Measurements from ENCODE around the gene ANK3. TPM values are rescaled to one million over a fixed set of nuclear protein-coding genes. Genes with fewer than 3 reads are reported as not detected.

The ANK3 gene
- total and polyA plus RNA-seq, 10 donors: 2.0 to 133 (median 62.9) TPM

DNA sequence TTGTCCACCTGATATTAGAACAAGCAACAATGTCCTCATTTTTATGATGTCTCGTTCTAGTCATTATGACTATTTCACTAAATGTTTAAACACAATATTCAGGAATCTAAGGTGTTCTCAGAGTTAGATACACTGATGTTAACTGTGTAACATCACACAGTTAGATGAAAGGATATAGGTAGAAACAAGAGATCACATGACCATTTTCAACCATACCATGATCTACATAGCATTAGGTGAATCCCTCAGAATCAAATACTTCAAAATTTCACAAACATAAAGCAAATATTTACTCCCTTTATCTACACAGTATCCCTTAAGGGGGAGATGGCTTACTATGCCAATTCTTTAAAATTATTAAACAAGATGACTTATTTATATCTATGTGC, 90.3 kb downstream of the ANK3 start:
- intact Hi-C loops (cut with DNase I; ENCODE audit: low total_unique reads): no loop called here
- Histone ChIP-seq H3K36me3 (no peaks in the 10 kb centered on the region), H3K9me3 (no peaks in the 10 kb centered on the region), H3K4me3 (peak overlapping the region in 2 of 8 donors; percentile 0 to 12), H3K27ac (peak overlapping the region in 4 of 8 donors; percentile 6 to 63 (median 53)), H3K27me3 (replicated peaks in 1 of 7) (no peaks in the 10 kb centered on the region), H3K4me1 (no peaks in the 10 kb centered on the region)
- WGBS, 5 donors: 84 to 89% (median 87%) methylated on average over 1 of the region's 1 CpG
- TF ChIP-seq POLR2AphosphoS5 (IDR thresholded peaks at IDR 0.05) (no peak), POLR2A (IDR thresholded peaks at IDR 0.05) (no peak)
- TF ChIP-seq, protein P1, sequence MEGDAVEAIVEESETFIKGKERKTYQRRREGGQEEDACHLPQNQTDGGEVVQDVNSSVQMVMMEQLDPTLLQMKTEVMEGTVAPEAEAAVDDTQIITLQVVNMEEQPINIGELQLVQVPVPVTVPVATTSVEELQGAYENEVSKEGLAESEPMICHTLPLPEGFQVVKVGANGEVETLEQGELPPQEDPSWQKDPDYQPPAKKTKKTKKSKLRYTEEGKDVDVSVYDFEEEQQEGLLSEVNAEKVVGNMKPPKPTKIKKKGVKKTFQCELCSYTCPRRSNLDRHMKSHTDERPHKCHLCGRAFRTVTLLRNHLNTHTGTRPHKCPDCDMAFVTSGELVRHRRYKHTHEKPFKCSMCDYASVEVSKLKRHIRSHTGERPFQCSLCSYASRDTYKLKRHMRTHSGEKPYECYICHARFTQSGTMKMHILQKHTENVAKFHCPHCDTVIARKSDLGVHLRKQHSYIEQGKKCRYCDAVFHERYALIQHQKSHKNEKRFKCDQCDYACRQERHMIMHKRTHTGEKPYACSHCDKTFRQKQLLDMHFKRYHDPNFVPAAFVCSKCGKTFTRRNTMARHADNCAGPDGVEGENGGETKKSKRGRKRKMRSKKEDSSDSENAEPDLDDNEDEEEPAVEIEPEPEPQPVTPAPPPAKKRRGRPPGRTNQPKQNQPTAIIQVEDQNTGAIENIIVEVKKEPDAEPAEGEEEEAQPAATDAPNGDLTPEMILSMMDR (IDR thresholded peaks at IDR 0.05 in 8 of 11, conservative IDR thresholded peaks at IDR 0.05 in 3 of 11): no peak
- DNase-seq: no peak

DNA sequence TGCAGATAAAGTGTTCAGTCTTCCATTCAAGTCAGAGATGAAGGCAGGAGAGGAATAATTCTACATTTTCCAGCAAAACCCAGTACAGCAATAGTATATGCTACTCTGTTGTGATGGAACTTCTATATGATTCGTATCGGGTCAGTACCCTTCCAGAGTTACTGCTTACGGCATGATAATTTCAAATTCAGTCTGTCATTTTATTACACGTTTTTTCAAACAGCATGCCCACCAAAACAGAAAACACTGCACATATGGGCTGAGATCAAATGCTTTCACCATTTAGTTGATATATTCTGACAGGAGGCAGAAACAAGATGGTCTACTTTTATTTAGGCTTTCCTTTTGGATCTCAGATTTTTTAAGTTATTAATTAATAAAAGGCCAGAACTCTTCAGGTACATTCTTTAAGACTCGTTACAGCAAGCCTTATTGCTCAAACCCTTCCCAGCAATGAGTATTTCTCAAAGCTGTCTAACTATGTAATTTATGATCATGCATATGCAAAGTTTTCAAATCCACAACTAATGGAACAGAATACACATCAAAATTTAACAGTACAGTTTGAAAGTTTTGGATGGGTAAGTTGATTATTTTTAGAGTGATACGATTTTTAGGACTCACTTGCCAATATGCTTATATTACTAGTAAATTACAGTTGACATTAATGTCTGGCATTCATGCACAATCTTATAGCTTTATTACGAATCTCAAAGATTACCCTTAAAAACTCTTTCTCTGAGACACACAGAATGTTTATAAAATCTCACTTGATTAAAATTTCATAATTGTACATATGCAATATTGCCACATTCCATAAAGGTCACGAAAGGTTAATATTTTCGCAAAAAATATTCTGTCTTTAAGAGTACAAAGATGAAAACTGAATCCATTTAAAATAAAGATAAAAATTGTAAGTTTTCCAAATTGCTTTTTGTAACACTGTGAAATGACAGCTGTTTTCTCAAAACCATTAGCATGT, 91.0 kb downstream of the ANK3 start:
- Histone ChIP-seq H3K4me3 (peak overlapping the region in 2 of 8 donors; percentile 0 to 12), H3K36me3 (no peaks in the 10 kb centered on the region), H3K27me3 (replicated peaks in 1 of 7) (no peaks in the 10 kb centered on the region), H3K27ac (peak overlapping the region in 4 of 8 donors; percentile 6 to 63 (median 30)), H3K4me1 (no peaks in the 10 kb centered on the region), H3K9me3 (no peaks in the 10 kb centered on the region)
- intact Hi-C loops (cut with DNase I; ENCODE audit: low total_unique reads): no loop called here
- 80 to 90% (median 84%) methylated on average over 9 of the region's 9 CpGs for WGBS, 5 donors
- no peak for TF ChIP-seq POLR2AphosphoS5 (IDR thresholded peaks at IDR 0.05)
- TF ChIP-seq, protein P1 (IDR thresholded peaks at IDR 0.05 in 8 of 11, conservative IDR thresholded peaks at IDR 0.05 in 3 of 11): no peak
- TF ChIP-seq POLR2A (IDR thresholded peaks at IDR 0.05): no peak
- no peak for DNase-seq

DNA sequence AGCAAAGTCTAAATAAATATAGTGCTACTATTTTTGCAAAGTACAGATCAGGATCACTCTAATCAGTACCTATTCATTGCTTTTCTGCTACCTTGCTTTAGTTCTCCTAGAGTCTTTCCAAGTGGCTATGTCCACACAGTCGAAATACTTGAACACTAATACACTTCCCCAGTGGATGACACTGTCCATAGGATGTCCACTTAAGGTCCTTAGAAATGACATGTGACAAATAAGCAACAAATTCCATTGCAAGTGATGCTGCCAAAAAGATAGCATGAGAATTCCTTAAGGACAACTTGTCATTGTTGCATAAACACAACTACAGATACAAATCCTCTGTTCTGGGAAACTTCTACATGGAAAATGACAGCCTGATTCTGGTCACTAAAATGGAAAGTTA, 93.6 kb downstream of the ANK3 start:
- no peak for DNase-seq
- intact Hi-C loops (cut with DNase I; ENCODE audit: low total_unique reads): no loop called here
- Histone ChIP-seq H3K4me3 (no peak overlapping the region), H3K9me3 (no peaks in the 10 kb centered on the region), H3K27ac (peak overlapping the region in 5 of 8 donors; percentile 24 to 66 (median 42)), H3K4me1 (no peaks in the 10 kb centered on the region), H3K27me3 (replicated peaks in 1 of 7) (no peaks in the 10 kb centered on the region), H3K36me3 (no peaks in the 10 kb centered on the region)
- TF ChIP-seq, protein P1 (IDR thresholded peaks at IDR 0.05 in 8 of 11, conservative IDR thresholded peaks at IDR 0.05 in 3 of 11): no peak
- no peak for TF ChIP-seq POLR2A (IDR thresholded peaks at IDR 0.05)
- 61 to 76% (median 71%) methylated on average over 1 of the region's 1 CpG for WGBS, 5 donors

Measured in spleen (tissue), 11 donors.